ENCODE results near the gene DENND1C. TPM values are rescaled to one million over a fixed set of nuclear protein-coding genes. Genes with fewer than 3 reads are reported as not detected.

The DENND1C gene
- total RNA-seq, result 1 to 10 TPM; 1.1 to 8.1 (median 2.5) TPM

- TF ChIP-seq EP300 (IDR thresholded peaks at IDR 0.05), result no peak
- peak in 4 of 5 experiments; percentile 29 to 47 (median 40) for TF ChIP-seq CTCF (IDR thresholded peaks at IDR 0.05)
- no peak for TF ChIP-seq POLR2A (IDR thresholded peaks at IDR 0.05)
- Histone ChIP-seq H3K4me1 (peaks cover 0 to 5% (median 0%) of the 10 kb centered on the region in 4 donors), H3K27ac (peak within 1 kb of the TSS in 1 of 4 donors; percentile 75), H3K4me3 (peak within 1 kb of the TSS in 2 of 4 donors; percentile 41 to 50), H3K9me3 (no peaks in the 10 kb centered on the region), H3K36me3 (no peaks in the 10 kb centered on the region), H3K27me3 (peaks cover 0 to 17% of the 10 kb centered on the region in 2 donors)
- DNase-seq (ENCODE audit: low spot score in 2 of 2), result peak in 1 of 2 donors; percentile 11
- 20 to 35% methylated on average over 22 to 23 of the region's 24 CpGs for WGBS, 2 donors
Observed at GRCh38 chr19:6481541-6482342, at the start of gene DENND1C. Gene DENND1C, minus strand, starts transcription at chr19:6481787. Its CDS starts 92 bp downstream, at chr19:6481695.

- peak within 1 kb of the TSS; percentile 46 to 85 (median 74) for H3K27ac ChIP-seq
- peak in 1 of 5 experiments; percentile 9 for TF ChIP-seq CTCF (IDR thresholded peaks at IDR 0.05)
- TF ChIP-seq EP300 (IDR thresholded peaks at IDR 0.05), result peak; percentile 56 to 85
- peak in 1 of 2 donors; percentile 84 for TF ChIP-seq POLR2A (IDR thresholded peaks at IDR 0.05)
- H3K4me3 ChIP-seq, result peak within 1 kb of the TSS; percentile 42 to 62 (median 56)
Observed at GRCh38 chr19:6530386-6531162, 49.0 kb upstream of the DENND1C start, which contains the start of gene TNFSF9. Gene TNFSF9, plus strand, starts transcription at chr19:6531026. Its CDS starts 11 bp downstream, at chr19:6531037.

GRCh38 chr19:6529937-6530385 lies 48.4 kb upstream of the DENND1C start:
- Histone ChIP-seq H3K36me3 (peaks cover 0 to 6% (median 0%) of the 10 kb centered on the region in 3 donors), H3K27ac (peak overlapping the region in 3 of 4 donors; percentile 68 to 85 (median 81)), H3K27me3 (peaks cover 0 to 31% of the 10 kb centered on the region in 2 donors), H3K4me1 (peaks cover 0 to 48% (median 29%) of the 10 kb centered on the region in 4 donors), H3K4me3 (peak overlapping the region; percentile 42 to 62 (median 56)), H3K9me3 (no peaks in the 10 kb centered on the region)
- 77 to 82% methylated on average over 2 of the region's 2 CpGs for WGBS, 2 donors
- no peak for DNase-seq (ENCODE audit: low spot score in 2 of 2)
- TF ChIP-seq EP300 (IDR thresholded peaks at IDR 0.05) (no peak), CTCF (IDR thresholded peaks at IDR 0.05) (no peak), POLR2A (IDR thresholded peaks at IDR 0.05) (no peak)

More at GRCh38 chr19:6530386-6531162, 49.0 kb upstream of the DENND1C start, which contains the start of gene TNFSF9:
- WGBS, 2 donors, result 2% methylated on average over 33 to 44 of the region's 44 CpGs
- Histone ChIP-seq H3K4me1 (peaks cover 0 to 48% (median 29%) of the 10 kb centered on the region in 4 donors), H3K27me3 (peaks cover 0 to 31% of the 10 kb centered on the region in 2 donors), H3K9me3 (no peaks in the 10 kb centered on the region), H3K36me3 (peaks cover 0 to 6% (median 0%) of the 10 kb centered on the region in 3 donors)
- peak; percentile 84 to 94 for DNase-seq (ENCODE audit: low spot score in 2 of 2)

- 53 to 56% methylated on average over 2 of the region's 2 CpGs for WGBS, 2 donors
- H3K36me3 ChIP-seq, result peaks cover 0 to under 1% (median 0%) of the 10 kb centered on the region in 3 donors
- no peak for DNase-seq (ENCODE audit: low spot score in 2 of 2)
- peak overlapping the region in 2 of 4 donors; percentile 34 to 64 for H3K27ac ChIP-seq
- H3K4me3 ChIP-seq, result no peak overlapping the region
- peaks cover 0 to 48% (median 29%) of the 10 kb centered on the region in 4 donors for H3K4me1 ChIP-seq
- peaks cover 0 to 26% of the 10 kb centered on the region in 2 donors for H3K27me3 ChIP-seq
- no peak for TF ChIP-seq POLR2A (IDR thresholded peaks at IDR 0.05)
- TF ChIP-seq EP300 (IDR thresholded peaks at IDR 0.05), result no peak
- TF ChIP-seq CTCF (IDR thresholded peaks at IDR 0.05), result no peak
- H3K9me3 ChIP-seq, result no peaks in the 10 kb centered on the region
Observed at GRCh38 chr19:6529351-6529750, 47.8 kb upstream of the DENND1C start.
